RWPE2 (cell line): ENCODE data around the gene ST7.
A peak's percentile ranks its signal among the peaks of the same experiment; 100 is the strongest.
"Not testable (repeated sequence)": the region's sequence is repeated elsewhere in the genome, so short reads cannot be mapped to it uniquely, and the experiment has no call there.

Experiments used
- ATAC-seq: fragments of 200-7000 bp; cut with Tn5 transposase; 3 replicates; pipeline ENCODE4 v1.9.1; 2021; ENCODE audit warnings: low read depth
- DNase-seq: peaks from one replicate; pipeline ENCODE4 v3.0.0-alpha.2; 2020; ENCODE audit warnings: low spot score
- H3K27ac ChIP-seq: fragments of 450-650 bp; 2 replicates; pipeline ENCODE4 v1.5.1; 2017; ENCODE audit warnings: mild to moderate bottlenecking; ENCODE audit not compliant: poor library complexity, severe bottlenecking
- H3K27me3 ChIP-seq: fragments of 250-450 bp; sonication (Bioruptor Pico); 2 replicates; pipeline ENCODE4 v1.5.1; 2021; ENCODE audit warnings: mild to moderate bottlenecking, moderate library complexity; ENCODE audit not compliant: insufficient read depth, poor library complexity, severe bottlenecking
- H3K36me3 ChIP-seq: fragments of 250-450 bp; sonication (Bioruptor Pico); 2 replicates; pipeline ENCODE4 v1.5.1; 2020; ENCODE audit warnings: low read depth, mild to moderate bottlenecking, moderate library complexity
- H3K4me1 ChIP-seq: fragments of 250-450 bp; sonication (Bioruptor Pico); 2 replicates; pipeline ENCODE4 v1.5.1; 2021; ENCODE audit warnings: mild to moderate bottlenecking, moderate library complexity; ENCODE audit not compliant: insufficient read depth, poor library complexity, severe bottlenecking
- H3K4me3 ChIP-seq: fragments of 250-450 bp; sonication (Bioruptor Pico); 2 replicates; pipeline ENCODE4 v1.5.1; 2021; ENCODE audit warnings: mild to moderate bottlenecking, moderate library complexity; ENCODE audit not compliant: severe bottlenecking
- H3K9me3 ChIP-seq: fragments of 250-450 bp; sonication (Bioruptor Pico); 2 replicates; pipeline ENCODE4 v1.5.1; 2021; ENCODE audit warnings: mild to moderate bottlenecking, moderate library complexity; ENCODE audit not compliant: severe bottlenecking
- CTCF ChIP-seq: fragments of 450-650 bp; IDR thresholded peaks from one replicate; pipeline ENCODE4 v1.5.1; 2017; ENCODE audit warnings: mild to moderate bottlenecking, moderate library complexity; ENCODE audit not compliant: poor library complexity, severe bottlenecking

The ST7 gene

GRCh38 chr7:117114272-117114671, 161.0 kb downstream of the ST7 start:
- peaks cover under 1% of the 10 kb centered on the region for H3K4me1 ChIP-seq
- ATAC-seq (no peak), DNase-seq (no peak)
- no peak overlapping the region for H3K27ac ChIP-seq
- no peak for TF ChIP-seq CTCF
- no peaks in the 10 kb centered on the region for H3K9me3 ChIP-seq
- no peak overlapping the region for H3K4me3 ChIP-seq
- H3K36me3 ChIP-seq, result no peaks in the 10 kb centered on the region
- no peaks in the 10 kb centered on the region for H3K27me3 ChIP-seq

GRCh38 chr7:117116211-117116610, 162.9 kb downstream of the ST7 start:
- Histone ChIP-seq H3K4me1 (peaks cover 3% of the 10 kb centered on the region), H3K27me3 (no peaks in the 10 kb centered on the region), H3K36me3 (no peaks in the 10 kb centered on the region), H3K9me3 (no peaks in the 10 kb centered on the region), H3K27ac (no peak overlapping the region), H3K4me3 (no peak overlapping the region)
- DNase-seq (no peak), ATAC-seq (no peak)
- no peak for TF ChIP-seq CTCF

- Histone ChIP-seq H3K4me3 (no peak overlapping the region), H3K27me3 (no peaks in the 10 kb centered on the region), H3K4me1 (peaks cover 3% of the 10 kb centered on the region), H3K27ac (no peak overlapping the region), H3K9me3 (no peaks in the 10 kb centered on the region), H3K36me3 (no peaks in the 10 kb centered on the region)
- DNase-seq, result no peak
- ATAC-seq, result no peak
- no peak for TF ChIP-seq CTCF
Measured at GRCh38 chr7:117117172-117117571, 163.9 kb downstream of the ST7 start.

GRCh38 chr7:117118579-117119180, 165.4 kb downstream of the ST7 start:
- Histone ChIP-seq H3K4me3 (no peak overlapping the region), H3K27ac (no peak overlapping the region), H3K4me1 (peaks cover 7% of the 10 kb centered on the region), H3K36me3 (no peaks in the 10 kb centered on the region), H3K9me3 (no peaks in the 10 kb centered on the region), H3K27me3 (no peaks in the 10 kb centered on the region)
- ATAC-seq (no peak), DNase-seq (no peak)
- no peak for TF ChIP-seq CTCF

GRCh38 chr7:117119192-117119924, 166.1 kb downstream of the ST7 start:
- no peak overlapping the region for H3K4me3 ChIP-seq
- peak; percentile 64 for DNase-seq
- H3K9me3 ChIP-seq, result no peaks in the 10 kb centered on the region
- peak; percentile 92 for TF ChIP-seq CTCF
- H3K27ac ChIP-seq, result no peak overlapping the region
- ATAC-seq, result peak; percentile 46; the same call in 2 of the 3 replicates
- H3K27me3 ChIP-seq, result no peaks in the 10 kb centered on the region
- peaks cover 14% of the 10 kb centered on the region for H3K4me1 ChIP-seq
- H3K36me3 ChIP-seq, result no peaks in the 10 kb centered on the region

GRCh38 chr7:117120321-117120720, 167.0 kb downstream of the ST7 start:
- peaks cover 23% of the 10 kb centered on the region for H3K4me1 ChIP-seq
- H3K27me3 ChIP-seq, H3K4me3 ChIP-seq, H3K9me3 ChIP-seq, ATAC-seq, DNase-seq, H3K36me3 ChIP-seq, H3K27ac ChIP-seq: not testable (repeated sequence)

- not testable (repeated sequence) for H3K36me3 ChIP-seq, H3K27me3 ChIP-seq, ATAC-seq, H3K27ac ChIP-seq, DNase-seq, H3K4me3 ChIP-seq, H3K9me3 ChIP-seq
- H3K4me1 ChIP-seq, result peaks cover 26% of the 10 kb centered on the region
Measured at GRCh38 chr7:117122036-117122435, 168.7 kb downstream of the ST7 start.
